Testis (tissue), 3 donors: ENCODE results near the gene ANO6. TPM values are rescaled to one million over a fixed set of nuclear protein-coding genes. Genes with fewer than 3 reads are reported as not detected.

Experiments
- DNase-seq: peaks from one replicate; pipeline ENCODE4 v3.0.0-alpha.2; 2019
- H3K27ac ChIP-seq, 2 donors: fragments of 200-600 bp; sonication (generic); one replicate each; pipeline ENCODE4 v1.5.1; 2019
- H3K27me3 ChIP-seq: fragments of 200-600 bp; sonication (generic); one replicate; pipeline ENCODE4 v1.5.1; 2019
- H3K36me3 ChIP-seq: fragments of 200-600 bp; sonication (generic); one replicate; pipeline ENCODE4 v1.5.1; 2017; ENCODE audit warnings: low read depth; ENCODE audit errors: missing control alignments
- H3K4me1 ChIP-seq: fragments of 200-600 bp; sonication (generic); one replicate; pipeline ENCODE4 v1.5.1; 2019
- H3K4me3 ChIP-seq, 2 donors: fragments of 200-600 bp; sonication (generic); one replicate each; pipeline ENCODE4 v1.5.1; 2017 to 2019
- H3K9me3 ChIP-seq: fragments of 200-600 bp; sonication (generic); one replicate; pipeline ENCODE4 v1.5.1; 2017
- POLR2A ChIP-seq: fragments of 450-650 bp; IDR thresholded peaks from one replicate; pipeline ENCODE4 v1.6.1; 2017; ENCODE audit warnings: antibody characterized with exemption, mild to moderate bottlenecking, moderate library complexity
- WGBS, 2 donors: methylation state at CpG; one replicate each; pipeline ENCODE4 v1.1.5; 2018; 5-methylcytosine and 5-hydroxymethylcytosine counted together
- intact Hi-C: fragments of 100-400 bp; cut with DNase I; formaldehyde crosslinking; loops from one replicate; pipeline ENCODE4 v1.15.1; 2023; ENCODE audit warnings: low total_unique reads
- polyA plus RNA-seq: library from polyadenylated mRNA; stranded (reverse); fragments of 350-450 nt; fragmentation: Illumina TruSeq; extraction: RNeasy Lipid Tissue Mini Kit (QIAGEN cat#74804); gene quantifications from one replicate; pipeline ENCODE4 v1.2.3, GENCODE V29; 2014; ENCODE audit warnings: low read depth, low replicate concordance; ENCODE audit not compliant: insufficient read depth
- small RNA-seq, 2 donors: library from RNA; depleted of rRNA; stranded (forward); fragments of <200 nt; gene quantifications; one replicate each; pipeline ENCODE3, GENCODE V24; 2016
- total RNA-seq, 2 donors: library from RNA; depleted of rRNA; stranded (reverse); fragments of >200 nt; gene quantifications; one replicate each; pipeline ENCODE4 v1.2.3, GENCODE V29; 2016
- TF ChIP-seq, protein P1 (sequence below), 3 experiments: fragments of 450-650 bp in 2 of 3; fragments of 200-600 bp in 1 of 3; sonication (generic) in 1 of 3; IDR thresholded peaks; one replicate each; pipeline ENCODE4 v1.5.1; 2016 to 2019; ENCODE audit warnings: antibody characterized with exemption in 3 of 3, mild to moderate bottlenecking in 2 of 3, moderate library complexity in 1 of 3

The ANO6 gene
- total and polyA plus RNA-seq, 3 donors from 2014 or later = 33.1 to 75.7 (median 58.0) TPM

DNA sequence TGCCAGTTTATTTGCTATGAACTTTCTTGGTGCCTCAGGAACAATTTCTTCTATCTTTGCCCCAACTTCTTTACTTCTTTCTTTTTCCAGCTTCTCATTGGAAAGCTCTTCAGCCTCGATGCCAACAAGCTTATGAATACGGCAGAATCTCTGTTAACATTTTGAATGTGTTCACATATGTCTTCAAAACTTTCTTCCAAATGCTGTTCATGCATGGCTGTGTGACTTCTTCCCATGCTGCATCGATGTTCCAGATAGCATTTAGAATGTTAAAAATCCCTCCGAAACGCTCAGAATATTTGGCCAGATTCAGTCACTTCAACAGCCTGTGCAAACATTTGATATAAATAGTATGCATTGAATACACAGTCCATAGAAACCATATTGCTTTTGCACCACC is 265.9 kb downstream of the ANO6 start:
- Histone ChIP-seq H3K4me3 (no peak overlapping the region), H3K27ac (no peak overlapping the region), H3K36me3 (no peaks in the 10 kb centered on the region), H3K4me1 (no peaks in the 10 kb centered on the region), H3K9me3 (no peaks in the 10 kb centered on the region), H3K27me3 (no peaks in the 10 kb centered on the region)
- no peak for TF ChIP-seq POLR2A
- TF ChIP-seq, protein P1, sequence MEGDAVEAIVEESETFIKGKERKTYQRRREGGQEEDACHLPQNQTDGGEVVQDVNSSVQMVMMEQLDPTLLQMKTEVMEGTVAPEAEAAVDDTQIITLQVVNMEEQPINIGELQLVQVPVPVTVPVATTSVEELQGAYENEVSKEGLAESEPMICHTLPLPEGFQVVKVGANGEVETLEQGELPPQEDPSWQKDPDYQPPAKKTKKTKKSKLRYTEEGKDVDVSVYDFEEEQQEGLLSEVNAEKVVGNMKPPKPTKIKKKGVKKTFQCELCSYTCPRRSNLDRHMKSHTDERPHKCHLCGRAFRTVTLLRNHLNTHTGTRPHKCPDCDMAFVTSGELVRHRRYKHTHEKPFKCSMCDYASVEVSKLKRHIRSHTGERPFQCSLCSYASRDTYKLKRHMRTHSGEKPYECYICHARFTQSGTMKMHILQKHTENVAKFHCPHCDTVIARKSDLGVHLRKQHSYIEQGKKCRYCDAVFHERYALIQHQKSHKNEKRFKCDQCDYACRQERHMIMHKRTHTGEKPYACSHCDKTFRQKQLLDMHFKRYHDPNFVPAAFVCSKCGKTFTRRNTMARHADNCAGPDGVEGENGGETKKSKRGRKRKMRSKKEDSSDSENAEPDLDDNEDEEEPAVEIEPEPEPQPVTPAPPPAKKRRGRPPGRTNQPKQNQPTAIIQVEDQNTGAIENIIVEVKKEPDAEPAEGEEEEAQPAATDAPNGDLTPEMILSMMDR (IDR thresholded peaks at IDR 0.05) = no peak
- no peak for DNase-seq
- WGBS, 2 donors = 60 to 73% methylated on average over 5 of the region's 5 CpGs
- intact Hi-C loops = no loop called here

DNA sequence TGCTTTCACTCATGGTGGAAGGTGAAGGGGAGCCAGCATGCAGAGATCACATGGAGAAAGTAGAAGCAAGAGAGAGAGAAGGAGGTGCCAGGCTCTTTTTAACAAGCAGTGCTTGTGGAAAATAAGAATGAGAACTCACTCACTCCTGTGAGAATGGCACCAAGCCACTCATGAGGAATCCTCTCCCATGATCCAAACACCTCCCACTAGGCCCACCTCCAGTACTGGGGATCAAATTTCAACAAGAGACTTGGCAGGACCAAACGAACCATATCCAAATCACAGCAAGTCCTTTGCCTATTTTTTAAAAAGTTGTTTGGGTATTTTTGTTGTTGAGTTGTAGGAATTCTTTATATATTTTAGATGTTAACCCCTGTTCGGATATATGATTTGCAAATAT is 267.7 kb downstream of the ANO6 start:
- Histone ChIP-seq H3K4me1 (no peaks in the 10 kb centered on the region), H3K27me3 (no peaks in the 10 kb centered on the region), H3K4me3 (no peak overlapping the region), H3K27ac (no peak overlapping the region), H3K9me3 (no peaks in the 10 kb centered on the region), H3K36me3 (no peaks in the 10 kb centered on the region)
- intact Hi-C loops = no loop called here
- peak; percentile 64 for DNase-seq
- 37 to 57% methylated on average over 2 of the region's 2 CpGs for WGBS, 2 donors
- TF ChIP-seq, protein P1 (IDR thresholded peaks at IDR 0.05) = no peak
- TF ChIP-seq POLR2A = no peak

Small RNA genes within 50 kb of the gene (small RNA-seq; reads per million reads assigned to genes)
- 0 reads per million in 2 donors for gene AC009248.2

Other genes starting within 250 kb of the ANO6 start
- gene DBX2, start 165.0 kb upstream of the ANO6 start, total RNA-seq = 1 to 10 TPM; 2.5 to 2.8 TPM
- gene DBX2, start 165.0 kb upstream of the ANO6 start, polyA plus RNA-seq = 1.1 TPM